T-helper 1 cell treated with Interleukin-12 subunit alpha and Interleukin-12 subunit beta and Interleukin-4 antibody, amounts not matched to agents 30 μg/mL and 1 μg/mL, for 36 hours (primary cell): ENCODE measurements around the gene GABRD.
"Not testable (repeated sequence)": the region's sequence is repeated elsewhere in the genome, so short reads cannot be mapped to it uniquely, and the experiment has no call there.

Source experiments
- H3K27ac Mint-ChIP-seq: one replicate; pipeline ENCODE4 v1.8.0; 2021; ENCODE audit warnings: mild to moderate bottlenecking, mixed read lengths
- H3K27me3 Mint-ChIP-seq: one replicate; pipeline ENCODE4 v1.8.0; 2021; ENCODE audit warnings: low read depth, mixed read lengths
- H3K36me3 Mint-ChIP-seq: one replicate; pipeline ENCODE4 v1.8.0; 2021; ENCODE audit warnings: low read depth, mixed read lengths
- H3K4me1 Mint-ChIP-seq: one replicate; pipeline ENCODE4 v1.8.0; 2021; ENCODE audit warnings: low read depth, mixed read lengths
- H3K4me3 Mint-ChIP-seq: one replicate; pipeline ENCODE4 v1.8.0; 2021; ENCODE audit warnings: mild to moderate bottlenecking, moderate library complexity, mixed read lengths
- H3K9me3 Mint-ChIP-seq: one replicate; pipeline ENCODE4 v1.8.0; 2021; ENCODE audit warnings: mixed read lengths

GABRD gene

GRCh38 chr1:2019172-2019543, at the start of gene GABRD:
Gene GABRD, plus strand, starts transcription at chr1:2019345. Its CDS starts 79 bp downstream, at chr1:2019424.
- Mint-ChIP-seq H3K4me1 (peaks cover 6% of the 10 kb centered on the region), H3K36me3 (no peaks in the 10 kb centered on the region), H3K27ac (no peak within 1 kb of the TSS), H3K27me3 (peaks cover 50% of the 10 kb centered on the region), H3K4me3 (no peak within 1 kb of the TSS), H3K9me3 (no peaks in the 10 kb centered on the region)

- Mint-ChIP-seq H3K4me3 (no peak overlapping the region), H3K9me3 (peaks cover 4% of the 10 kb centered on the region), H3K36me3 (no peaks in the 10 kb centered on the region), H3K27me3 (no peaks in the 10 kb centered on the region), H3K4me1 (no peaks in the 10 kb centered on the region), H3K27ac (no peak overlapping the region)
These were observed 49.6 kb upstream of the GABRD start for GRCh38 chr1:1969505-1969900.

- H3K4me3 Mint-ChIP-seq = no peak overlapping the region
These were observed 49.0 kb upstream of the GABRD start for GRCh38 chr1:1969953-1970716.

GRCh38 chr1:1971017-1971416, 48.1 kb upstream of the GABRD start:
- H3K4me3 Mint-ChIP-seq = no peak overlapping the region
- no peak overlapping the region for H3K27ac Mint-ChIP-seq
- H3K9me3 Mint-ChIP-seq = peaks cover 4% of the 10 kb centered on the region
- H3K36me3 Mint-ChIP-seq = no peaks in the 10 kb centered on the region
- H3K4me1 Mint-ChIP-seq = no peaks in the 10 kb centered on the region
- H3K27me3 Mint-ChIP-seq = no peaks in the 10 kb centered on the region

More at GRCh38 chr1:1969953-1970716, 49.0 kb upstream of the GABRD start:
- Mint-ChIP-seq H3K27me3 (no peaks in the 10 kb centered on the region), H3K4me1 (no peaks in the 10 kb centered on the region), H3K9me3 (peaks cover 4% of the 10 kb centered on the region), H3K27ac (no peak overlapping the region), H3K36me3 (no peaks in the 10 kb centered on the region)

- Mint-ChIP-seq H3K9me3 (peaks cover 4% of the 10 kb centered on the region), H3K4me3 (no peak overlapping the region), H3K36me3 (no peaks in the 10 kb centered on the region), H3K4me1 (no peaks in the 10 kb centered on the region), H3K27ac (no peak overlapping the region), H3K27me3 (no peaks in the 10 kb centered on the region)
These were observed 47.5 kb upstream of the GABRD start for GRCh38 chr1:1971688-1972087.

GRCh38 chr1:1972976-1973715, 46.0 kb upstream of the GABRD start:
- H3K27me3 Mint-ChIP-seq = no peaks in the 10 kb centered on the region
- H3K27ac Mint-ChIP-seq = no peak overlapping the region
- no peaks in the 10 kb centered on the region for H3K36me3 Mint-ChIP-seq
- H3K4me3 Mint-ChIP-seq = no peak overlapping the region
- no peaks in the 10 kb centered on the region for H3K4me1 Mint-ChIP-seq
- H3K9me3 Mint-ChIP-seq = no peaks in the 10 kb centered on the region

- peaks cover 2% of the 10 kb centered on the region for H3K36me3 Mint-ChIP-seq
- H3K4me1 Mint-ChIP-seq = no peaks in the 10 kb centered on the region
- no peaks in the 10 kb centered on the region for H3K27me3 Mint-ChIP-seq
- H3K27ac Mint-ChIP-seq = no peak overlapping the region
- H3K9me3 Mint-ChIP-seq = peaks cover 6% of the 10 kb centered on the region
- H3K4me3 Mint-ChIP-seq = no peak overlapping the region
These were observed 45.2 kb upstream of the GABRD start for GRCh38 chr1:1973716-1974642.

- no peaks in the 10 kb centered on the region for H3K27me3 Mint-ChIP-seq
- H3K36me3 Mint-ChIP-seq = peaks cover 2% of the 10 kb centered on the region
- no peak overlapping the region for H3K4me3 Mint-ChIP-seq
- H3K9me3 Mint-ChIP-seq = peaks cover 15% of the 10 kb centered on the region
- no peak overlapping the region for H3K27ac Mint-ChIP-seq
- no peaks in the 10 kb centered on the region for H3K4me1 Mint-ChIP-seq
These were observed 44.3 kb upstream of the GABRD start for GRCh38 chr1:1974834-1975233.

GRCh38 chr1:1975535-1975934, 43.6 kb upstream of the GABRD start:
- Mint-ChIP-seq H3K36me3 (peaks cover 2% of the 10 kb centered on the region), H3K4me1 (no peaks in the 10 kb centered on the region), H3K4me3 (no peak overlapping the region), H3K27ac (no peak overlapping the region), H3K27me3 (no peaks in the 10 kb centered on the region), H3K9me3 (peaks cover 15% of the 10 kb centered on the region)

GRCh38 chr1:1976031-1976430, 43.1 kb upstream of the GABRD start:
- Mint-ChIP-seq H3K27me3 (no peaks in the 10 kb centered on the region), H3K4me3 (no peak overlapping the region)

GRCh38 chr1:1978108-1978507, 41.0 kb upstream of the GABRD start:
- Mint-ChIP-seq H3K27me3 (no peaks in the 10 kb centered on the region), H3K36me3 (peaks cover 2% of the 10 kb centered on the region), H3K9me3 (peaks cover 15% of the 10 kb centered on the region), H3K27ac (no peak overlapping the region), H3K4me1 (no peaks in the 10 kb centered on the region), H3K4me3 (no peak overlapping the region)

More at GRCh38 chr1:1976031-1976430, 43.1 kb upstream of the GABRD start:
- H3K9me3 Mint-ChIP-seq = peaks cover 15% of the 10 kb centered on the region
- peaks cover 2% of the 10 kb centered on the region for H3K36me3 Mint-ChIP-seq
- no peak overlapping the region for H3K27ac Mint-ChIP-seq
- H3K4me1 Mint-ChIP-seq = no peaks in the 10 kb centered on the region

GRCh38 chr1:1978690-1979481, 40.3 kb upstream of the GABRD start:
- peaks cover 15% of the 10 kb centered on the region for H3K9me3 Mint-ChIP-seq
- H3K36me3 Mint-ChIP-seq, H3K27me3 Mint-ChIP-seq, H3K4me1 Mint-ChIP-seq, H3K27ac Mint-ChIP-seq, H3K4me3 Mint-ChIP-seq: not testable (repeated sequence)

- Mint-ChIP-seq H3K27ac (no peak overlapping the region), H3K4me1 (no peaks in the 10 kb centered on the region), H3K36me3 (peaks cover 2% of the 10 kb centered on the region), H3K9me3 (peaks cover 15% of the 10 kb centered on the region), H3K27me3 (no peaks in the 10 kb centered on the region), H3K4me3 (no peak overlapping the region)
These were observed 39.5 kb upstream of the GABRD start for GRCh38 chr1:1979482-1980165.
